Esophagus muscularis mucosa (tissue), 4 donors: ENCODE data around the gene SIRT7. TPM values are rescaled to one million over a fixed set of nuclear protein-coding genes. Genes with fewer than 3 reads are reported as not detected.

ENCODE experiments used
- DNase-seq: peaks from one replicate; pipeline ENCODE4 v3.0.0-alpha.2; 2017; ENCODE audit errors: extremely low spot score
- H3K27ac ChIP-seq, 4 donors: fragments of 200-600 bp; sonication (generic); replicated peaks in 1 of 4; 1 replicate in 3 of 4; 2 replicates in 1 of 4; pipeline ENCODE4 v1.5.1; 2016 to 2019; ENCODE audit warnings: mild to moderate bottlenecking in 1 of 4
- H3K27me3 ChIP-seq, 4 donors: fragments of 200-600 bp; sonication (generic); one replicate each; pipeline versions ENCODE4 v1.5.1 to v1.6.0; 2016 to 2019
- H3K36me3 ChIP-seq, 4 donors: fragments of 200-600 bp; sonication (generic); one replicate each; pipeline ENCODE4 v1.5.1; 2016 to 2019
- H3K4me1 ChIP-seq, 4 donors: fragments of 200-600 bp; sonication (generic); one replicate each; pipeline ENCODE4 v1.5.1; 2016 to 2019
- H3K4me3 ChIP-seq, 4 donors: fragments of 200-600 bp; sonication (generic); 1 replicate in 2 of 4; 2 replicates in 2 of 4; pipeline ENCODE4 v1.5.1; 2016 to 2019; ENCODE audit warnings: mild to moderate bottlenecking in 4 of 4, moderate library complexity in 1 of 4
- H3K9me3 ChIP-seq, 4 donors: fragments of 200-600 bp; sonication (generic); 1 replicate in 3 of 4; 2 replicates in 1 of 4; pipeline ENCODE4 v1.5.1; 2016 to 2019
- CTCF ChIP-seq, 3 experiments: fragments of 200-600 bp in 2 of 3; fragments of 450-650 bp in 1 of 3; sonication (generic) in 2 of 3; IDR thresholded peaks; one replicate each; pipeline ENCODE4 v1.5.1; 2017 to 2019; ENCODE audit warnings: antibody characterized with exemption in 3 of 3, mild to moderate bottlenecking in 2 of 3, moderate library complexity in 1 of 3
- EP300 ChIP-seq: sonication (generic); formaldehyde crosslinking; IDR thresholded peaks from one replicate; pipeline ENCODE4 v1.6.1; 2017; ENCODE audit warnings: antibody characterized with exemption
- POLR2A ChIP-seq: fragments of 450-650 bp; IDR thresholded peaks from one replicate; pipeline ENCODE4 v1.6.1; 2017; ENCODE audit warnings: antibody characterized with exemption, moderate library complexity, mild to moderate bottlenecking, low read depth
- POLR2AphosphoS5 ChIP-seq, 2 donors: sonication (generic); formaldehyde crosslinking; IDR thresholded peaks; one replicate each; pipeline ENCODE4 v1.6.1; 2017; ENCODE audit warnings: antibody characterized with exemption in 2 of 2
- WGBS: methylation state at CpG from one replicate; pipeline ENCODE4 v1.1.5; 2018; 5-methylcytosine and 5-hydroxymethylcytosine counted together
- intact Hi-C: fragments of 100-400 bp; cut with DNase I; formaldehyde crosslinking; loops from one replicate; pipeline ENCODE4 v1.15.1; 2023
- total RNA-seq, 4 donors: library from RNA; depleted of rRNA; stranded (reverse); fragments of >200 nt; gene quantifications; one replicate each; pipeline versions ENCODE4 v1.1.0 to v1.2.1, GENCODE V29; 2016

SIRT7 gene
- total RNA-seq, 4 donors from 2014 or later = 13.9 to 27.0 (median 19.9) TPM

DNA sequence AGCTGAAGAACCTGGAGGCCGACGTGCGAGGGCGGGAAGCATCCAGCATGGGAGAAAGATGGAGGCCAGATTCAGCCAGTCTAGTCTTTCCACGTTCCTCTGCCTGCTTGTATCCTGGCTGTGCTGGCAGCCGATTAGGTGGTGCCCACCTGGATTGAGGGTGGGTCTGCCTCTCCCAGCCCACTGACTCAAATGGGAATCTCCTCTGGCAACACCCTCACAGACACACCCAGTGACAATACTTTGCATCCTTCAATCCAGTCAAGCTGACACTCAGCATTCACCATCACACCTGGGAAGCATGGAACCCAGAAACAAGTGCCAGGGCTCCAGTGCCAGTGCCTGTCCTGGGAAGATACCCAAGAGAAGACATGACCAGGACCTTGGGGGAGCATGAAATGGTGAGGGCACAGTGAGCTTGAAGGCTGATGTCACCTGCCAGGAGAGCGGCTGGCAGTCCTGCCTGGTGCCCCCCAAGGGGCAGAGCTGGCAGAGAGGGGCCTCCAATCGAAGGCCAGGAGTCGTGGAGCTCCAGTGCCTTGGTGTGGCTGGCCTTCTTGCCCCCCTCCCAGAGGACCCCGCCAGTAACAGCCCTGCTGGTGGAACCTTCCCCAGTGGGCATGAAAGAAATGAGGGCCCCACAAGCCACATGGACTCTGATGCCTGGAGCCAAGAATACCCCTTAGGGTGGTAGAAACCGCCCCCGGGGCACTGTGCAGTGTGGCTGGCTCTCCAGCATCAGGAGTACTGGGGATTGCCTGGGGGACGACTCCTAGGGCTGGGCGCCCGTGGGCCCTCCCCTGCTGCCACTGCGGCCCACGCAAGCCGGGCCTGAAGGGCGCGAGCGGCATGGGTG, 16.6 kb downstream of the SIRT7 start:
- Histone ChIP-seq H3K9me3 (no peaks in the 10 kb centered on the region), H3K36me3 (peaks cover 32 to 72% (median 59%) of the 10 kb centered on the region in 4 donors), H3K4me3 (peak overlapping the region; percentile 46 to 57 (median 48)), H3K4me1 (peaks cover 8 to 18% (median 16%) of the 10 kb centered on the region in 4 donors), H3K27me3 (peaks cover 0 to 25% (median 8%) of the 10 kb centered on the region in 4 donors), H3K27ac (no peak overlapping the region)
- WGBS = 88% methylated on average over 9 of the region's 21 CpGs
- intact Hi-C loops = no loop called here
- DNase-seq = no peak
- TF ChIP-seq EP300 (no peak), CTCF (IDR thresholded peaks at IDR 0.05) (no peak), POLR2A (no peak), POLR2AphosphoS5 (IDR thresholded peaks at IDR 0.05) (no peak)

DNA sequence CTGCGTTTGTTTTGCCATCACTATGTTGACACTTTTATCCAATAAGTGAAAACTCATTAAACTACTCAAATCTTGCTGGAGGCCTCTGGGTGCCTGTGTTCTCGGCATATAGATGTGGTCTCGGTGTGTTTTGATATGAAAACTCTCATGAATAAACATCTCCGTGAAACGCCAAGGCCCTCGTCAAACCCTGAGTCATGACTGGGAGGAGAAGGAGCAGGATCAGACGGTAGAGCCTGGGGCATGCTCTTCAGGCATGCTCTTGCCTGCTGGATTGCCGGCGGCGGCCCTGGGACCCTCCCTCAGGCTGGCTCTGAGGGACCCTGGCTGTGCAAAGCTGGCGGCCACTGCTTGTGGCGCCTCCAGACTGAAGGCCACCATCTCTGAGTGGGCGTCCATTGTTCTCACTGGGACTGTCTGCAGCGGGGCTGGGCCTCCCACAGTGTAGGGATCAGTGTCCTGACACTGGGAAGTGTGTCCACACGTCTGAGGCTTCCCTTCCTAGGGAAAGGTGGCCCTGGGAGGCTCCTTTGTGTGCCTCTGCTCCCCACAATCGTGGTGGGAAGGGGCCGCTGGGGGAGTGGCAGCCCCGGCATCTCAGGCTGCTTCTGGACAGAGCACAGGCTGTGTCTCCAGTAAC, 17.7 kb downstream of the SIRT7 start:
- Histone ChIP-seq H3K27me3 (peaks cover 0 to 25% (median 8%) of the 10 kb centered on the region in 4 donors), H3K4me1 (peaks cover 8 to 18% (median 16%) of the 10 kb centered on the region in 4 donors), H3K9me3 (no peaks in the 10 kb centered on the region), H3K27ac (no peak overlapping the region), H3K36me3 (peaks cover 36 to 72% (median 68%) of the 10 kb centered on the region in 4 donors), H3K4me3 (no peak overlapping the region)
- no peak for DNase-seq
- 83% methylated on average over 17 of the region's 18 CpGs for whole genome bisulfite sequencing
- intact Hi-C loops = no loop called here
- TF ChIP-seq POLR2AphosphoS5 (IDR thresholded peaks at IDR 0.05) (no peak), CTCF (IDR thresholded peaks at IDR 0.05) (no peak), POLR2A (no peak), EP300 (no peak)

DNA sequence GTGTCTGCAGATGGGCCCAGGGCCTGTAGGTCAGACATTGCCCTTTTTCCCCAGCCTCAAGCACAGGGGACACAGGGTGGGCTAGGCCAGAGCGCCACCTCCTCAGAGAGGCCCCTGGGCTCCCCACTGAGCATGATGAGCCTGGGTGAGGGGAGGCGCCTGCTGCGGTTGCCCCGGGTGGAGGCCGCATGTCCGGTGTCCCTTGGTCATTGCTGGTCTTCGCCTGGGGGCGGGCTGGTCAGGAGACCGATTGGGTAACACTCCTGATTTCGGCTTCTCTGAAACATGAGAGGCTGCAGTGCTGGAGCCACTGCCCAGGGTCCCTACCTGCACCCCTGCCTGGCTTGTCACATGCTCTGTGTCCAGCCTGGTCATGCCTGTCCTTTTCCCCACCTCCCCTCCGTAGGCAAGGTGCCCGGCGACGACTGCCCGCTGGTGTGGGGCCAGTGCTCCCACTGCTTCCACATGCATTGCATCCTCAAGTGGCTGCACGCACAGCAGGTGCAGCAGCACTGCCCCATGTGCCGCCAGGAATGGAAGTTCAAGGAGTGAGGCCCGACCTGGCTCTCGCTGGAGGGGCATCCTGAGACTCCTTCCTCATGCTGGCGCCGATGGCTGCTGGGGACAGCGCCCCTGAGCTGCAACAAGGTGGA, 18.3 kb downstream of the SIRT7 start:
- Histone ChIP-seq H3K4me1 (peaks cover 8 to 18% (median 16%) of the 10 kb centered on the region in 4 donors), H3K27ac (no peak overlapping the region), H3K36me3 (peaks cover 35 to 72% (median 67%) of the 10 kb centered on the region in 4 donors), H3K4me3 (no peak overlapping the region), H3K27me3 (peaks cover 0 to 25% (median 8%) of the 10 kb centered on the region in 4 donors), H3K9me3 (no peaks in the 10 kb centered on the region)
- TF ChIP-seq CTCF (IDR thresholded peaks at IDR 0.05) = no peak
- no peak for TF ChIP-seq EP300
- no peak for TF ChIP-seq POLR2A
- TF ChIP-seq POLR2AphosphoS5 (IDR thresholded peaks at IDR 0.05) = no peak
- no peak for DNase-seq
- intact Hi-C loops = loop anchor here (5.0 kb wide), 1 partner anchor 47 kb away; no protein-coding TSS in a partner anchor
- WGBS = 98% methylated on average over 5 of the region's 22 CpGs

GRCh38 chr17:81898885-81899284, 19.1 kb downstream of the SIRT7 start:
- intact Hi-C loops = loop anchor here (5.0 kb wide), 1 partner anchor 47 kb away; no protein-coding TSS in a partner anchor
- Histone ChIP-seq H3K4me3 (no peak overlapping the region), H3K27me3 (peaks cover 0 to 25% (median 8%) of the 10 kb centered on the region in 4 donors), H3K4me1 (peaks cover 8 to 18% (median 16%) of the 10 kb centered on the region in 4 donors), H3K9me3 (no peaks in the 10 kb centered on the region), H3K36me3 (peaks cover 35 to 72% (median 70%) of the 10 kb centered on the region in 4 donors), H3K27ac (no peak overlapping the region)
- no peak for DNase-seq
- 100% methylated on average over 5 of the region's 9 CpGs for WGBS
- no peak for TF ChIP-seq POLR2AphosphoS5 (IDR thresholded peaks at IDR 0.05)
